HL-60/S4 treated with retinoic acid at 250 ng/mL for 4 days and 3 days (cell line): ENCODE results near the gene HTR5A.

Experiments used
- in situ Hi-C: fragments of 300-500 bp; cut with MboI; formaldehyde crosslinking; loops from 2 replicates; pipeline ENCODE4 v1.7.0; 2022; ENCODE audit warnings: low sequenced_read_pairs

HTR5A gene

DNA sequence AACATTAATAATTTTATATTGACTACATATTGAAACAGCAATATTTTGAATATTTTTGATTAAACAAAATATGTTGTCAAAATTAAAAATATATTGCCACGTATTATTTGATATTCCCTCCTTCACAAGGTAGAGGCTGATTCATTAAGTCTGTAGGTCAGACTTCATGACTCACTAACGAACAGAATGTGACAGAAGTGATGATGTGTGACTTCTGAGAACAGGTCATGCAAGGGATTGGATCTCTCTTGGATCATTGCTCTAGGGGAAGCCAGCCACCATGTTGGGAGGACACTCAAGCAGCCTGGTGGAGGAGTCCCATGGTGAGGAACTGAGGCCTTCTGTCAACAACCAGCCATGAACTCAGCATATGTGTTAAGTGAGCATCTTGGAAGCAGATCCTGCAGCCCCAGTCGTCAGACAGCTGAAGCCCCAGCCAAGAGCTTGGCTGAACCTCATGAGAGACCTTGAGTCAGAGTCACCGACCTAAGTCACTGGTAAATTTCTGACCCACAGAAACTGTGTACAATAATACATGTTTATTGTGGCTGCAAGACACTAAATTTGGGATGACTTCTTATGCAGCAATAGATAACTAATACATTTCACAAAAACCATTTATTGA lies 66.6 kb downstream of the HTR5A start:
- in situ Hi-C loops, result no loop called here
